SK-N-MC (cell line): ENCODE results near the gene SLC25A3.

Experiments used
- EZH2 ChIP-seq: fragments of 200-600 bp; sonication (generic); IDR thresholded peaks from one replicate; pipeline ENCODE4 v1.6.1; 2017; ENCODE audit warnings: antibody characterized with exemption
- FOXP2 ChIP-seq: optimal IDR thresholded peaks from 2 replicates; pipeline ENCODE3; 2011; ENCODE audit warnings: mild to moderate bottlenecking, moderate library complexity; ENCODE audit not compliant: insufficient read depth; ENCODE audit errors: extremely low read length, control extremely low read depth
- POLR2AphosphoS5 ChIP-seq: IDR thresholded peaks from 2 replicates; pipeline ENCODE4 v1.6.1; 2012; ENCODE audit warnings: mild to moderate bottlenecking, low read depth, low read length, borderline replicate concordance

- no peak for TF ChIP-seq POLR2AphosphoS5
- TF ChIP-seq EZH2: no peak
- TF ChIP-seq FOXP2: no peak
Measured at GRCh38 chr12:98543701-98544100, 49.8 kb upstream of the SLC25A3 start.
